ENCODE results near the gene CREB5. TPM values are rescaled to one million over a fixed set of nuclear protein-coding genes. Genes with fewer than 3 reads are reported as not detected.

CREB5 gene
- total and polyA plus RNA-seq, 2 of the 13 experiments (the other 11 are each of a cell fraction or from before 2014, with no cell fraction given), result 0.38 to 0.71 TPM

DNA sequence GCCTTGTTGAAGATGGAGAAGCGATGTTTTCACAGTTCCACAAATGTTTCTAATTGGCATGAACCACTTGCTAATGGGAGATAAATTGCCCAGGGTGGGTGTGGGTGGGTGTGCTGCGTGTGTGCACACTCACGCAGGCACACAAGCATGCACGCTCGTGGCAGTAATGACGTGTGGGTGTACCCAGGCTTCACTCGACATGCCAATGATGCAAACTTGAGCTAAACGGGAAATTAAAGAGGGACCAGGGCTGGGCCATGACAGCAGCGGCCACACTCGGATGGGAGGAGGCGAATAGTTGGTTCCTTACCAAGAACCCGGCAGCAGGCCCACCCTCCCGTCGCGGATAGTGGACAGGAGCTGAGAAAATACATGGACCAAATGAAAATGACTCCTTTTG lies 386.0 kb downstream of the CREB5 start:
- ChIA-PET POLR2A (no interaction called here), CTCF (ENCODE audit: low intra/inter-chr PET ratio, low total read pairs) (no interaction called here)
- in situ Hi-C loops (cut with HindIII; ENCODE audit: extremely low pct_ligation_motif_present, low pct_unique_long_range_greater_than_20kb) (no loop called here), intact Hi-C loops (cut with micrococcal nuclease; ENCODE audit: unreplicated experiment) (no loop called here)
- Histone ChIP-seq H3K4me1 (ENCODE audit: insufficient read depth, low read length) (no peaks in the 10 kb centered on the region), H3K9me3 (ENCODE audit: low read length) (no peaks in the 10 kb centered on the region), H3K4me3 (replicated peaks in 1 of 3; ENCODE audit: insufficient read depth in 1 of 3, low read depth in 2 of 3, low read length in 3 of 3) (no peak overlapping the region), H3K27me3 (ENCODE audit: control insufficient read depth in 1 of 2, insufficient read depth in 2 of 2, low read length in 2 of 2) (no peaks in the 10 kb centered on the region), H3K36me3 (replicated peaks in 1 of 2; ENCODE audit: control insufficient read depth in 1 of 2, insufficient read depth in 2 of 2, low read length in 2 of 2) (no peaks in the 10 kb centered on the region), H2AFZ (ENCODE audit: low read length) (no peak overlapping the region), H4K20me1 (ENCODE audit: insufficient read depth, low read length) (no peaks in the 10 kb centered on the region), H3K27ac (ENCODE audit: extremely low read length, insufficient read depth, low read length) (no peak overlapping the region), H3K9ac (ENCODE audit: insufficient read depth, low read depth, low read length) (no peak overlapping the region), H3K79me2 (ENCODE audit: insufficient read depth, low read length) (no peaks in the 10 kb centered on the region), H3K4me2 (ENCODE audit: low read depth, low read length) (no peak overlapping the region)
- no TSS peak for BruUV-seq (replicated peaks)
- FAIRE-seq (no peak), DNase-seq (ENCODE audit: low spot score) (no peak), ATAC-seq (no peak)
- WGBS (ENCODE audit: low lambda C conversion rate), result 32% methylated on average over 11 of the region's 15 CpGs
- TF ChIP-seq, protein P1, sequence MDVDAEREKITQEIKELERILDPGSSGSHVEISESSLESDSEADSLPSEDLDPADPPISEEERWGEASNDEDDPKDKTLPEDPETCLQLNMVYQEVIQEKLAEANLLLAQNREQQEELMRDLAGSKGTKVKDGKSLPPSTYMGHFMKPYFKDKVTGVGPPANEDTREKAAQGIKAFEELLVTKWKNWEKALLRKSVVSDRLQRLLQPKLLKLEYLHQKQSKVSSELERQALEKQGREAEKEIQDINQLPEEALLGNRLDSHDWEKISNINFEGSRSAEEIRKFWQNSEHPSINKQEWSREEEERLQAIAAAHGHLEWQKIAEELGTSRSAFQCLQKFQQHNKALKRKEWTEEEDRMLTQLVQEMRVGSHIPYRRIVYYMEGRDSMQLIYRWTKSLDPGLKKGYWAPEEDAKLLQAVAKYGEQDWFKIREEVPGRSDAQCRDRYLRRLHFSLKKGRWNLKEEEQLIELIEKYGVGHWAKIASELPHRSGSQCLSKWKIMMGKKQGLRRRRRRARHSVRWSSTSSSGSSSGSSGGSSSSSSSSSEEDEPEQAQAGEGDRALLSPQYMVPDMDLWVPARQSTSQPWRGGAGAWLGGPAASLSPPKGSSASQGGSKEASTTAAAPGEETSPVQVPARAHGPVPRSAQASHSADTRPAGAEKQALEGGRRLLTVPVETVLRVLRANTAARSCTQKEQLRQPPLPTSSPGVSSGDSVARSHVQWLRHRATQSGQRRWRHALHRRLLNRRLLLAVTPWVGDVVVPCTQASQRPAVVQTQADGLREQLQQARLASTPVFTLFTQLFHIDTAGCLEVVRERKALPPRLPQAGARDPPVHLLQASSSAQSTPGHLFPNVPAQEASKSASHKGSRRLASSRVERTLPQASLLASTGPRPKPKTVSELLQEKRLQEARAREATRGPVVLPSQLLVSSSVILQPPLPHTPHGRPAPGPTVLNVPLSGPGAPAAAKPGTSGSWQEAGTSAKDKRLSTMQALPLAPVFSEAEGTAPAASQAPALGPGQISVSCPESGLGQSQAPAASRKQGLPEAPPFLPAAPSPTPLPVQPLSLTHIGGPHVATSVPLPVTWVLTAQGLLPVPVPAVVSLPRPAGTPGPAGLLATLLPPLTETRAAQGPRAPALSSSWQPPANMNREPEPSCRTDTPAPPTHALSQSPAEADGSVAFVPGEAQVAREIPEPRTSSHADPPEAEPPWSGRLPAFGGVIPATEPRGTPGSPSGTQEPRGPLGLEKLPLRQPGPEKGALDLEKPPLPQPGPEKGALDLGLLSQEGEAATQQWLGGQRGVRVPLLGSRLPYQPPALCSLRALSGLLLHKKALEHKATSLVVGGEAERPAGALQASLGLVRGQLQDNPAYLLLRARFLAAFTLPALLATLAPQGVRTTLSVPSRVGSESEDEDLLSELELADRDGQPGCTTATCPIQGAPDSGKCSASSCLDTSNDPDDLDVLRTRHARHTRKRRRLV (CRISPR knock-in tag; IDR thresholded peaks at IDR 0.05), result no peak
- TF ChIP-seq MED13 (CRISPR knock-in tag; IDR thresholded peaks at IDR 0.05), result no peak
- no peak for TF ChIP-seq REST (IDR thresholded peaks at IDR 0.05; ENCODE audit: borderline replicate concordance in 1 of 2, low read depth in 1 of 2, low read length in 2 of 2)
- no peak for TF ChIP-seq SRY (CRISPR knock-in tag; IDR thresholded peaks at IDR 0.05)
- no peak for TF ChIP-seq ZSCAN20 (CRISPR knock-in tag; IDR thresholded peaks at IDR 0.05; ENCODE audit: borderline replicate concordance)
- TF ChIP-seq, protein P2, sequence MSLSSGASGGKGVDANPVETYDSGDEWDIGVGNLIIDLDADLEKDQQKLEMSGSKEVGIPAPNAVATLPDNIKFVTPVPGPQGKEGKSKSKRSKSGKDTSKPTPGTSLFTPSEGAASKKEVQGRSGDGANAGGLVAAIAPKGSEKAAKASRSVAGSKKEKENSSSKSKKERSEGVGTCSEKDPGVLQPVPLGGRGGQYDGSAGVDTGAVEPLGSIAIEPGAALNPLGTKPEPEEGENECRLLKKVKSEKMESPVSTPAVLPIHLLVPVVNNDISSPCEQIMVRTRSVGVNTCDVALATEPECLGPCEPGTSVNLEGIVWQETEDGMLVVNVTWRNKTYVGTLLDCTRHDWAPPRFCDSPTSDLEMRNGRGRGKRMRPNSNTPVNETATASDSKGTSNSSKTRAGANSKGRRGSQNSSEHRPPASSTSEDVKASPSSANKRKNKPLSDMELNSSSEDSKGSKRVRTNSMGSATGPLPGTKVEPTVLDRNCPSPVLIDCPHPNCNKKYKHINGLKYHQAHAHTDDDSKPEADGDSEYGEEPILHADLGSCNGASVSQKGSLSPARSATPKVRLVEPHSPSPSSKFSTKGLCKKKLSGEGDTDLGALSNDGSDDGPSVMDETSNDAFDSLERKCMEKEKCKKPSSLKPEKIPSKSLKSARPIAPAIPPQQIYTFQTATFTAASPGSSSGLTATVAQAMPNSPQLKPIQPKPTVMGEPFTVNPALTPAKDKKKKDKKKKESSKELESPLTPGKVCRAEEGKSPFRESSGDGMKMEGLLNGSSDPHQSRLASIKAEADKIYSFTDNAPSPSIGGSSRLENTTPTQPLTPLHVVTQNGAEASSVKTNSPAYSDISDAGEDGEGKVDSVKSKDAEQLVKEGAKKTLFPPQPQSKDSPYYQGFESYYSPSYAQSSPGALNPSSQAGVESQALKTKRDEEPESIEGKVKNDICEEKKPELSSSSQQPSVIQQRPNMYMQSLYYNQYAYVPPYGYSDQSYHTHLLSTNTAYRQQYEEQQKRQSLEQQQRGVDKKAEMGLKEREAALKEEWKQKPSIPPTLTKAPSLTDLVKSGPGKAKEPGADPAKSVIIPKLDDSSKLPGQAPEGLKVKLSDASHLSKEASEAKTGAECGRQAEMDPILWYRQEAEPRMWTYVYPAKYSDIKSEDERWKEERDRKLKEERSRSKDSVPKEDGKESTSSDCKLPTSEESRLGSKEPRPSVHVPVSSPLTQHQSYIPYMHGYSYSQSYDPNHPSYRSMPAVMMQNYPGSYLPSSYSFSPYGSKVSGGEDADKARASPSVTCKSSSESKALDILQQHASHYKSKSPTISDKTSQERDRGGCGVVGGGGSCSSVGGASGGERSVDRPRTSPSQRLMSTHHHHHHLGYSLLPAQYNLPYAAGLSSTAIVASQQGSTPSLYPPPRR (CRISPR knock-in tag; IDR thresholded peaks at IDR 0.05; ENCODE audit: borderline replicate concordance), result no peak
- no peak for TF ChIP-seq ZNF749 (CRISPR knock-in tag; IDR thresholded peaks at IDR 0.05; ENCODE audit: borderline replicate concordance)
